ENCODE results near the gene PVALEF. TPM values are rescaled to one million over a fixed set of nuclear protein-coding genes. Genes with fewer than 3 reads are reported as not detected.

PVALEF gene
- total and polyA plus RNA-seq, 9 donors: 0.21 to 1.4 (median 0.99) TPM

DNA sequence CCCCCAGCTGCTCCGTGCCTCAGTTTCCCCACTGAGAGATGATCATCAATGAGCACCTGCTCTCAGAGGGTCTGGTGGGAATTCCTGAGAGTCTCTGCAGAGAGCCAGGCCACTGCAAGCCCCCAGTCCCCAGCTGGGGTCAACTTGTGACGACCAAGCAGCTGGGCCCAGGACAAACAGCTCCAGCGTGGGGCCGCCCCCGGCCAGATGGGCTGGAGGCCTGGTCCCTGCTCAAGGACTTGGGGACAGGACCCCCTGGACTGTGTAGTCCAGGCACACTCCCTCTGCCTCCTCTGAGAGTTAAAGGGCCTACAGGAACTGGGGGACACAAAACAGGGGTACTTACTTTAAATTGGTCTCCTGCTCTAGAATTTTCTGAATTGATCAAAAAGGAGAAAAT lies 17.3 kb downstream of the PVALEF start:
- H3K4me1 ChIP-seq (ENCODE audit: control insufficient read depth, insufficient read depth, low read length): peaks cover 55% of the 10 kb centered on the region

DNA sequence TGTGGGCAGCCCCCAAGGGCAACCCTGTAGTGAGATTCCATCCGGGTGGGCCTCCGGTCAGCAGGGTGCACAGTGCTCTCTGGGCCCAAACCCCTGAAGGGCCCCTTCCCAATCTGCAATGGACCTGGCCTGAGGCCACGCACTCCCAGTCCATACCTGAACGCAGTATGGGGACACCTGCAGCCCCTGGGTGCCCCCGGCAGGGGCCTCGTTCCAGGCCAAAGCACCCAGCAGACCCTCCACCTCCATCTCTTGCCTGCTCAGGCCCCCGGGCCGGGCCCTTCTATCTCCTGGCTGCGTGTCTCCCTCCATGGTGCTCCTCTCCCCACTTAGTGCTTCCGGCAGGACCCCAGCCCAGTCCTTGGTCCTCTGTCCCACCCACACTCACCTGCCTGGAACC lies 18.0 kb downstream of the PVALEF start:
- 92% methylated on average over 10 of the region's 10 CpGs for WGBS (ENCODE audit: insufficient coverage)
- H3K27me3 ChIP-seq (ENCODE audit: control insufficient read depth, insufficient read depth, low read length): peaks cover 3% of the 10 kb centered on the region
- no peaks in the 10 kb centered on the region for H3K36me3 ChIP-seq (ENCODE audit: control insufficient read depth, insufficient read depth, low read length)
- H3K4me3 ChIP-seq (ENCODE audit: low read length): no peak overlapping the region
- DNase-seq: no peak
- peaks cover 50% of the 10 kb centered on the region for H3K4me1 ChIP-seq (ENCODE audit: control insufficient read depth, insufficient read depth, low read length)
- H3K27ac ChIP-seq (ENCODE audit: low read length): no peak overlapping the region
- H3K9me3 ChIP-seq (replicated peaks; ENCODE audit: control insufficient read depth, low read depth, low read length): no peaks in the 10 kb centered on the region

More for the DNA sequence above, 17.3 kb downstream of the PVALEF start:
- H3K27ac ChIP-seq (ENCODE audit: low read length): no peak overlapping the region
- H3K36me3 ChIP-seq (ENCODE audit: control insufficient read depth, insufficient read depth, low read length): no peaks in the 10 kb centered on the region
- no peak for DNase-seq
- no peak overlapping the region for H3K4me3 ChIP-seq (ENCODE audit: low read length)
- 52% methylated on average over 5 of the region's 5 CpGs for WGBS (ENCODE audit: insufficient coverage)
- peaks cover 3% of the 10 kb centered on the region for H3K27me3 ChIP-seq (ENCODE audit: control insufficient read depth, insufficient read depth, low read length)
- no peaks in the 10 kb centered on the region for H3K9me3 ChIP-seq (replicated peaks; ENCODE audit: control insufficient read depth, low read depth, low read length)

GRCh38 chr17:81183807-81184206 lies 18.5 kb downstream of the PVALEF start:
- H3K27ac ChIP-seq (ENCODE audit: low read length): no peak overlapping the region
- DNase-seq: no peak
- H3K36me3 ChIP-seq (ENCODE audit: control insufficient read depth, insufficient read depth, low read length): peaks cover 3% of the 10 kb centered on the region
- no peaks in the 10 kb centered on the region for H3K9me3 ChIP-seq (replicated peaks; ENCODE audit: control insufficient read depth, low read depth, low read length)
- 99% methylated on average over 11 of the region's 11 CpGs for WGBS (ENCODE audit: insufficient coverage)
- H3K4me1 ChIP-seq (ENCODE audit: control insufficient read depth, insufficient read depth, low read length): peaks cover 45% of the 10 kb centered on the region
- H3K4me3 ChIP-seq (ENCODE audit: low read length): no peak overlapping the region
- H3K27me3 ChIP-seq (ENCODE audit: control insufficient read depth, insufficient read depth, low read length): peaks cover 3% of the 10 kb centered on the region

DNA sequence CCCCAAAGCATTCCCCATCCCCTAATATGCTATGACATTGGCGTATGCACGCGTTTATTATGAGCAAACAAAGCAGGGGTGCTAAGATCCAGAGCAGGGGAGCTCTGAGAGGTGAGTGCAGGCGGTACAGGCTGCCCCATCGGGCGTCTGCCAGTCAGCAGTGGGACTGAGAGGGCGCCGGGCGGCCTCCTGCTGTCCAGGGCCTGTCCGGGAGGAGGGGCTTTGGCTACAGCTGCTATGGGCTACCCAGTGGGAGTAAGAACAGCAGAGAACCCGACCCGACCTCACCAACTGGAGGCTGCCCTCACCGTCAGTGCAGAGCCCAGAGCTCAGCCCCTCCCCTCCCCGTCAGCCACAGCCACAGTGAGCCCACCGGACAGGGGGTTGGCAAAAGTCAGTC lies 19.2 kb downstream of the PVALEF start:
- Histone ChIP-seq H3K9me3 (replicated peaks; ENCODE audit: control insufficient read depth, low read depth, low read length) (no peaks in the 10 kb centered on the region), H3K36me3 (ENCODE audit: control insufficient read depth, insufficient read depth, low read length) (peaks cover 10% of the 10 kb centered on the region), H3K27ac (ENCODE audit: low read length) (peak overlapping the region; percentile 44), H3K4me3 (ENCODE audit: low read length) (no peak overlapping the region), H3K27me3 (ENCODE audit: control insufficient read depth, insufficient read depth, low read length) (peaks cover 3% of the 10 kb centered on the region), H3K4me1 (ENCODE audit: control insufficient read depth, insufficient read depth, low read length) (peaks cover 37% of the 10 kb centered on the region)
- peak; percentile 74 for DNase-seq
- 36% methylated on average over 14 of the region's 15 CpGs for WGBS (ENCODE audit: insufficient coverage)

DNA sequence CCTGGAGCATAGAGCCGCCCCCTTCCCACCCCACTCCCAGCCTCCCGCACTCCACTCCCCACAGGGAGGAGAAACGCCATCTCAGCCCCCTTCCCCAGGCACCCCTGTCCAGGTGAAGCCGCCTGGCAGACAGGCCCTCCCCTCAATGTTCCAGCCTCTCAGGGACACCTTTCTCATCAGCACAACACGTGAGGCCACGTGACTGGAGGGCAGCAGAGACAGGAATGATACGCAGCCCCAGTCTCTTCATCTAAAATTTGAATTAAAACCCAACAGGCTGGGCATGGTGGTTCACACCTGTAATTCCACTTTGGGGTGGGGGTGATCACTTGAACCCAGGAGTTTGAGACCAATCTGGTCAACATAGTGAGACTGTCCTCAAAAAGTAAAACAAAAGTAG lies 20.9 kb downstream of the PVALEF start:
- H3K27me3 ChIP-seq (ENCODE audit: control insufficient read depth, insufficient read depth, low read length): peaks cover 3% of the 10 kb centered on the region
- H3K4me1 ChIP-seq (ENCODE audit: control insufficient read depth, insufficient read depth, low read length): peaks cover 21% of the 10 kb centered on the region
- no peak overlapping the region for H3K27ac ChIP-seq (ENCODE audit: low read length)
- no peaks in the 10 kb centered on the region for H3K9me3 ChIP-seq (replicated peaks; ENCODE audit: control insufficient read depth, low read depth, low read length)
- no peak for DNase-seq
- WGBS (ENCODE audit: insufficient coverage): 71% methylated on average over 2 of the region's 7 CpGs
- peaks cover 22% of the 10 kb centered on the region for H3K36me3 ChIP-seq (ENCODE audit: control insufficient read depth, insufficient read depth, low read length)
- H3K4me3 ChIP-seq (ENCODE audit: low read length): no peak overlapping the region

GRCh38 chr17:81187120-81187519 lies 21.8 kb downstream of the PVALEF start:
- no peak for DNase-seq
- Histone ChIP-seq H3K4me1 (ENCODE audit: control insufficient read depth, insufficient read depth, low read length) (peaks cover 21% of the 10 kb centered on the region), H3K9me3 (replicated peaks; ENCODE audit: control insufficient read depth, low read depth, low read length) (no peaks in the 10 kb centered on the region), H3K27ac (ENCODE audit: low read length) (no peak overlapping the region), H3K27me3 (ENCODE audit: control insufficient read depth, insufficient read depth, low read length) (peaks cover 3% of the 10 kb centered on the region), H3K36me3 (ENCODE audit: control insufficient read depth, insufficient read depth, low read length) (peaks cover 29% of the 10 kb centered on the region), H3K4me3 (ENCODE audit: low read length) (no peak overlapping the region)
- WGBS (ENCODE audit: insufficient coverage): 93% methylated on average over 8 of the region's 11 CpGs

- no peak overlapping the region for H3K4me3 ChIP-seq (ENCODE audit: low read length)
- peaks cover 32% of the 10 kb centered on the region for H3K36me3 ChIP-seq (ENCODE audit: control insufficient read depth, insufficient read depth, low read length)
- peaks cover 3% of the 10 kb centered on the region for H3K27me3 ChIP-seq (ENCODE audit: control insufficient read depth, insufficient read depth, low read length)
- H3K4me1 ChIP-seq (ENCODE audit: control insufficient read depth, insufficient read depth, low read length): peaks cover 16% of the 10 kb centered on the region
- no peaks in the 10 kb centered on the region for H3K9me3 ChIP-seq (replicated peaks; ENCODE audit: control insufficient read depth, low read depth, low read length)
- DNase-seq: no peak
- H3K27ac ChIP-seq (ENCODE audit: low read length): no peak overlapping the region
- 88% methylated on average over 23 of the region's 26 CpGs for WGBS (ENCODE audit: insufficient coverage)
These were observed 22.5 kb downstream of the PVALEF start for GRCh38 chr17:81187586-81188490.

GRCh38 chr17:81188491-81188840 lies 23.2 kb downstream of the PVALEF start:
- Histone ChIP-seq H3K36me3 (ENCODE audit: control insufficient read depth, insufficient read depth, low read length) (peaks cover 34% of the 10 kb centered on the region), H3K4me3 (ENCODE audit: low read length) (no peak overlapping the region), H3K4me1 (ENCODE audit: control insufficient read depth, insufficient read depth, low read length) (peaks cover 17% of the 10 kb centered on the region), H3K27me3 (ENCODE audit: control insufficient read depth, insufficient read depth, low read length) (peaks cover 3% of the 10 kb centered on the region), H3K9me3 (replicated peaks; ENCODE audit: control insufficient read depth, low read depth, low read length) (no peaks in the 10 kb centered on the region), H3K27ac (ENCODE audit: low read length) (no peak overlapping the region)
- WGBS (ENCODE audit: insufficient coverage): 92% methylated on average over 10 of the region's 12 CpGs
- no peak for DNase-seq

- WGBS (ENCODE audit: insufficient coverage): 88% methylated on average over 6 of the region's 7 CpGs
- H3K36me3 ChIP-seq (ENCODE audit: control insufficient read depth, insufficient read depth, low read length): peaks cover 39% of the 10 kb centered on the region
- H3K4me3 ChIP-seq (ENCODE audit: low read length): no peak overlapping the region
These were observed 23.7 kb downstream of the PVALEF start for GRCh38 chr17:81189016-81189415.

DNA sequence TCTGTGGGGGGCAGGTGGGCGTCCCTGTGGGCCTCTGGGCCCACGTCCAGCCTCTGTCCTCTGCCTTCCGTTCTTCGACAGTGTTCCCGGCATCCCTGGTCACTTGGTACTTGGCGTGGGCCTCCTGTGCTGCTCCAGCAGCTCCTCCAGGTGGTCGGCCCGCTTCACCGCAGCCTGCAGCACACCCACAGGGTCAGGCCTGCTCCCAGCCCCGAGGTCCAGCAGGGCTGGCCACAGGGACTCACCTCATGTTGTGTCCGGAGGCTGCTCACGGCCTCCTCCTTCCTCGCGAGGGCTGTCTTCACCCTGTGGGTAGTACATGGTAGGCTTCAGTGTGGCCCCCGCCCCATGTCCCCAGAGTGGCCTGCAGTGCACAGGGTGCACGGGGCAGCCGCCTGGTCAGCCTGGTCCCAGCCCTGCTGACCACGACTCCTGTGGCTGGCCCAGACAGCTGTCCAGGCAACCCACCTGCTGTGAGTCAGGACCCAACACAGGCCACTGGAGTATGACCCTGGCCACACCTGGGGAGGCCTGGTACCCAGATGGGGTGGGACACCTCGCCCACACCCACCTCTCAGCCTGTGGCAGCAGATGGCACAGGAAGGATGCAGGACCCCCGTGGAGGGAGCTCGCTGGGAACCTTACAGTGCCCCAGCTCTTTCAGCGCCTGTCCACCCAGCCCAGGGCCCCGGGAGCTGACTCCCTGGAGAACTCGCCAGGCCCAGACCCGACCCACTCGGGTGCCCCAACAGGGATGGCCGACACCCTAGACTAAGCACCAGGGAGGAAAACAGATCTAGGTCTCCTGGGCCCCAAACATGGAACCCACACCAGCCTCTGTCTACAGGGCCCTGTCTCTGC lies 24.6 kb downstream of the PVALEF start:
- WGBS (ENCODE audit: insufficient coverage): 75% methylated on average over 19 of the region's 27 CpGs
- Histone ChIP-seq H3K4me1 (ENCODE audit: control insufficient read depth, insufficient read depth, low read length) (peaks cover 16% of the 10 kb centered on the region), H3K27ac (ENCODE audit: low read length) (no peak overlapping the region), H3K4me3 (ENCODE audit: low read length) (no peak overlapping the region), H3K27me3 (ENCODE audit: control insufficient read depth, insufficient read depth, low read length) (no peaks in the 10 kb centered on the region), H3K9me3 (replicated peaks; ENCODE audit: control insufficient read depth, low read depth, low read length) (no peaks in the 10 kb centered on the region), H3K36me3 (ENCODE audit: control insufficient read depth, insufficient read depth, low read length) (peaks cover 46% of the 10 kb centered on the region)
- no peak for DNase-seq

More at GRCh38 chr17:81189016-81189415, 23.7 kb downstream of the PVALEF start:
- Histone ChIP-seq H3K27ac (ENCODE audit: low read length) (no peak overlapping the region), H3K4me1 (ENCODE audit: control insufficient read depth, insufficient read depth, low read length) (peaks cover 21% of the 10 kb centered on the region), H3K27me3 (ENCODE audit: control insufficient read depth, insufficient read depth, low read length) (peaks cover 2% of the 10 kb centered on the region), H3K9me3 (replicated peaks; ENCODE audit: control insufficient read depth, low read depth, low read length) (no peaks in the 10 kb centered on the region)
- DNase-seq: no peak

Measured in muscle of leg (tissue), 11 donors.